Suprapubic skin (tissue), 4 donors: ENCODE data around the gene TAS2R8. TPM values are rescaled to one million over a fixed set of nuclear protein-coding genes. Genes with fewer than 3 reads are reported as not detected.

ENCODE experiments used
- DNase-seq, 2 donors: peaks; one replicate each; pipeline ENCODE4 v3.0.0-alpha.2; 2019; ENCODE audit warnings: low spot score in 2 of 2
- H3K27ac ChIP-seq: fragments of 200-600 bp; sonication (generic); one replicate; pipeline ENCODE4 v1.5.1; 2019
- H3K27me3 ChIP-seq: fragments of 200-600 bp; sonication (generic); one replicate; pipeline ENCODE4 v1.5.1; 2019
- H3K36me3 ChIP-seq: fragments of 200-600 bp; sonication (generic); one replicate; pipeline ENCODE4 v1.5.1; 2019
- H3K4me1 ChIP-seq: fragments of 200-600 bp; sonication (generic); one replicate; pipeline ENCODE4 v1.5.1; 2019
- H3K4me3 ChIP-seq: fragments of 200-600 bp; sonication (generic); one replicate; pipeline ENCODE4 v1.5.1; 2019; ENCODE audit warnings: mild to moderate bottlenecking
- H3K9me3 ChIP-seq: fragments of 200-600 bp; sonication (generic); one replicate; pipeline ENCODE4 v1.5.1; 2019
- EP300 ChIP-seq: sonication (generic); formaldehyde crosslinking; IDR thresholded peaks from one replicate; pipeline ENCODE4 v1.6.1; 2017; ENCODE audit warnings: antibody characterized with exemption
- POLR2A ChIP-seq, 2 donors: fragments of 450-650 bp; IDR thresholded peaks; one replicate each; pipeline ENCODE4 v1.6.1; 2017; ENCODE audit warnings: antibody characterized with exemption in 2 of 2, mild to moderate bottlenecking in 2 of 2, moderate library complexity in 2 of 2
- POLR2AphosphoS5 ChIP-seq, 3 donors: sonication (generic); formaldehyde crosslinking; IDR thresholded peaks; one replicate each; pipeline ENCODE4 v1.6.1; 2017; ENCODE audit warnings: antibody characterized with exemption in 3 of 3
- WGBS: methylation state at CpG from one replicate; pipeline ENCODE4 v1.1.5; 2018; 5-methylcytosine and 5-hydroxymethylcytosine counted together
- total RNA-seq, 4 donors: library from RNA; depleted of rRNA; stranded (reverse); fragments of >200 nt; gene quantifications; one replicate each; pipeline ENCODE4 v1.1.0, GENCODE V29; 2016
- TF ChIP-seq, protein P1 (sequence below), 2 donors: fragments of 200-600 bp in 1 of 2; fragments of 450-650 bp in 1 of 2; sonication (generic) in 1 of 2; IDR thresholded peaks; one replicate each; pipeline ENCODE4 v1.5.1; 2016 to 2019; ENCODE audit warnings: antibody characterized with exemption in 2 of 2, mild to moderate bottlenecking in 1 of 2, moderate library complexity in 1 of 2

TAS2R8 gene
- total RNA-seq, 4 donors from 2014 or later: not detected

DNA sequence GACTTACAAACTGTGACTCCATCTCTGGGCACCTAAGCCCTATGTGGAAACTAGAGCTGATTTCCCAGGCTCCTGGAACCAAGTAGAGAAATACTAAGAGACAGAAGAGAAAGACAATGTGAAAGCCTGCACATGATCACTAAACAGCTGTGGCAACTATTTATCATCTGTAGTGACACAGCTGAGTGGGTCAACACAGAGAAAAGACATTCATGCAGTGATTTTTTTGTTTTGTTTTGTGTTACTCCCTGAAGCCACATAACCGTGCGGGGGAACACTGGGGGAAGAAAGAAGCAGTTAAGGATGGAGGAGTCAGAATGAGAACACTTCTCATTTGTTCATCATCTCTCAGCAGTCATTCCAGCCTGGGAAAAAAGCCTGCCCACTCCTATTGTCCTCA lies 40.7 kb upstream of the TAS2R8 start:
- Histone ChIP-seq H3K4me1 (no peaks in the 10 kb centered on the region), H3K27ac (no peak overlapping the region), H3K9me3 (no peaks in the 10 kb centered on the region), H3K36me3 (peaks cover 6% of the 10 kb centered on the region), H3K4me3 (no peak overlapping the region), H3K27me3 (no peaks in the 10 kb centered on the region)
- WGBS: 27% methylated on average over 2 of the region's 2 CpGs
- no peak for TF ChIP-seq POLR2AphosphoS5 (IDR thresholded peaks at IDR 0.05)
- TF ChIP-seq, protein P1, sequence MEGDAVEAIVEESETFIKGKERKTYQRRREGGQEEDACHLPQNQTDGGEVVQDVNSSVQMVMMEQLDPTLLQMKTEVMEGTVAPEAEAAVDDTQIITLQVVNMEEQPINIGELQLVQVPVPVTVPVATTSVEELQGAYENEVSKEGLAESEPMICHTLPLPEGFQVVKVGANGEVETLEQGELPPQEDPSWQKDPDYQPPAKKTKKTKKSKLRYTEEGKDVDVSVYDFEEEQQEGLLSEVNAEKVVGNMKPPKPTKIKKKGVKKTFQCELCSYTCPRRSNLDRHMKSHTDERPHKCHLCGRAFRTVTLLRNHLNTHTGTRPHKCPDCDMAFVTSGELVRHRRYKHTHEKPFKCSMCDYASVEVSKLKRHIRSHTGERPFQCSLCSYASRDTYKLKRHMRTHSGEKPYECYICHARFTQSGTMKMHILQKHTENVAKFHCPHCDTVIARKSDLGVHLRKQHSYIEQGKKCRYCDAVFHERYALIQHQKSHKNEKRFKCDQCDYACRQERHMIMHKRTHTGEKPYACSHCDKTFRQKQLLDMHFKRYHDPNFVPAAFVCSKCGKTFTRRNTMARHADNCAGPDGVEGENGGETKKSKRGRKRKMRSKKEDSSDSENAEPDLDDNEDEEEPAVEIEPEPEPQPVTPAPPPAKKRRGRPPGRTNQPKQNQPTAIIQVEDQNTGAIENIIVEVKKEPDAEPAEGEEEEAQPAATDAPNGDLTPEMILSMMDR (IDR thresholded peaks at IDR 0.05): no peak
- no peak for TF ChIP-seq POLR2A (IDR thresholded peaks at IDR 0.05)
- TF ChIP-seq EP300: no peak
- DNase-seq: no peak

DNA sequence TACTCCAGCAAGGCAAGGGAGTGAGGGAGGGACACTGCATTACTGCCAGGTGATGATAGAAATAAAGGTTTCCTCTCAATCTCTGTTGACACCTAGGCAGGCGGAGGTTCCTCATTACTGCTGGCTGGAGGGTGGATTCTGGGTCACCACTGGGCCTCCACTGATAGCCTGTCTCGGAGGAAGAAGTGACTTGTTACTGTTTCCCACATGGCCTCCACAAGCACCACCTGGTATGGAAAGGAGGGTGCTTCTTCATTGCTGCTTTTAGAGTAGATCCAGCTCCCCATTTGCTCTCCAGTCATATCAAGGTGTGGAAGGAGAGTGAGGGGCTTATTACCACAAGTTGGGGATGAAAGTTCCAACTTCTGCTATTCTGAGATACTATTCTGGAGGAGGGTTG lies 35.8 kb upstream of the TAS2R8 start:
- no peaks in the 10 kb centered on the region for H3K9me3 ChIP-seq
- no peak overlapping the region for H3K4me3 ChIP-seq
- H3K4me1 ChIP-seq: no peaks in the 10 kb centered on the region
- no peak for DNase-seq
- peaks cover 6% of the 10 kb centered on the region for H3K36me3 ChIP-seq
- no peak overlapping the region for H3K27ac ChIP-seq
- 100% methylated on average over 2 of the region's 2 CpGs for WGBS
- no peaks in the 10 kb centered on the region for H3K27me3 ChIP-seq
- TF ChIP-seq POLR2A (IDR thresholded peaks at IDR 0.05) (no peak), EP300 (no peak)

DNA sequence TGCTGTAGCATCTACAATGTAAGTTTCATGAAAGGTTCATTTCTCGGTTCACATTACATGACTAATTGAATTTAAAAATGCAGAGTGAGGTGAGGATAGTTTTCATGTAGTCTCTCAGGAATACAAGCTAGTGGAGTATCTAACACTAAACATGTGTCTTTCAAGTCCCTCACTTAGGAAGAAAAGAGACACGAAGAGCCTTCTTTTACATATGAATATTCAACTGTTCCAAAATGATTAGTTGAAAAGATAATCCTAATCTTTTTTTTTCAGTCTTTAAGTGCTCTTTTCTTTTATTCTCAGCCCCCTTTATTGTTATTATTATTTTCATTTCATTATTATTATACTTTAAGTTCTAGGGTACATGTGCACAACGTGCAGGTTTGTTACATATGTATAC lies 31.4 kb upstream of the TAS2R8 start:
- WGBS: 83% methylated on average over 3 of the region's 3 CpGs
- Histone ChIP-seq H3K27ac (no peak overlapping the region), H3K4me3 (no peak overlapping the region), H3K9me3 (no peaks in the 10 kb centered on the region), H3K4me1 (no peaks in the 10 kb centered on the region), H3K36me3 (peaks cover 3% of the 10 kb centered on the region), H3K27me3 (no peaks in the 10 kb centered on the region)
- TF ChIP-seq, protein P1 (IDR thresholded peaks at IDR 0.05): no peak
- TF ChIP-seq POLR2AphosphoS5 (IDR thresholded peaks at IDR 0.05) (no peak), EP300 (no peak), POLR2A (IDR thresholded peaks at IDR 0.05) (no peak)
- DNase-seq: no peak

DNA sequence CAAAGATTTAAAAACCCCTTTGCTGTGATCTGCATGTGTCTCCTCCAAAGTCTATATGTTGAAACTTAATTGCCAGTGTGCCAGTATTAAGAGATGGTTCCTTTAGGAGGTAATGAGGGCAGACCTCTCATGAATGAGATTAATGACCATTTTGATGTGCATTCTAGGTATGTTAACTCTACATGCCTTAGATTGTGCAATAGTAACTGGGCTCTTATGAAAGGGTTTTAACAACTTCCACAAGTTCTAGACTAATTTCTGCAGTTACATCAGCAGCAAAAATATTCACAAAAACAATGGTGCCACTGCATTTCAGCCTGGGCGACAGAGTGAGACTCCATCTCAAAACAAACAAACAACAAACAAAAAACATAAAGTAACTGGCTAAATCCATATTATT lies 22.9 kb upstream of the TAS2R8 start:
- TF ChIP-seq, protein P1 (IDR thresholded peaks at IDR 0.05): no peak
- TF ChIP-seq POLR2A (IDR thresholded peaks at IDR 0.05) (no peak), EP300 (no peak), POLR2AphosphoS5 (IDR thresholded peaks at IDR 0.05) (no peak)
- DNase-seq: no peak
- 95% methylated on average over 1 of the region's 1 CpG for WGBS
- no peaks in the 10 kb centered on the region for H3K4me1 ChIP-seq
- H3K9me3 ChIP-seq: no peaks in the 10 kb centered on the region
- H3K36me3 ChIP-seq: no peaks in the 10 kb centered on the region
- no peaks in the 10 kb centered on the region for H3K27me3 ChIP-seq
- H3K27ac ChIP-seq: no peak overlapping the region
- H3K4me3 ChIP-seq: no peak overlapping the region

DNA sequence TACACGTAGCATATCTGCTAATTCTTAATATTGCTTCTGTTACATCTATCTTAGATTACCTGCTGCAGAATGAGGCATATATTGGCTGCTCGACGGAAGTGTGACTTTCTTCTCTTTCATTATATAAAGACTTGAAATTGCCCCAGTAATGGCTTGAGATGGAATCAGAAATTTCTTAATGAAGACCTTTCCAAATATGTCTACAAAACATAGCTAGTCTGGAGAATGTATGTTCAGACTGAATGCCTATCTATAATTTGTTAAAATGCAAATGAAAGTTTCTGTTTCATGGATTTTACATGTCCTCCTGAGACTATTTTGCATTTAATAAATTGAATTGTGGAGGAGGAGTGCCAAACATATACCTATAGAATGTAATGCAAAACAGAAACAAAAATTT lies 19.2 kb upstream of the TAS2R8 start, which contains the start of gene TAS2R10:
Gene TAS2R10, minus strand, starts transcription at position 101 of the 400 bp plus-strand sequence. Its CDS starts 89 bp downstream, at position 12.
- no peaks in the 10 kb centered on the region for H3K27me3 ChIP-seq
- no peak for TF ChIP-seq EP300
- TF ChIP-seq POLR2AphosphoS5 (IDR thresholded peaks at IDR 0.05): no peak
- no peak for TF ChIP-seq POLR2A (IDR thresholded peaks at IDR 0.05)
- TF ChIP-seq, protein P1 (IDR thresholded peaks at IDR 0.05): no peak
- H3K27ac ChIP-seq: no peak within 1 kb of the TSS
- no peaks in the 10 kb centered on the region for H3K4me1 ChIP-seq
- 89% methylated on average over 3 of the region's 3 CpGs for WGBS
- H3K36me3 ChIP-seq: no peaks in the 10 kb centered on the region
- DNase-seq: no peak
- H3K9me3 ChIP-seq: no peaks in the 10 kb centered on the region
- H3K4me3 ChIP-seq: no peak within 1 kb of the TSS

DNA sequence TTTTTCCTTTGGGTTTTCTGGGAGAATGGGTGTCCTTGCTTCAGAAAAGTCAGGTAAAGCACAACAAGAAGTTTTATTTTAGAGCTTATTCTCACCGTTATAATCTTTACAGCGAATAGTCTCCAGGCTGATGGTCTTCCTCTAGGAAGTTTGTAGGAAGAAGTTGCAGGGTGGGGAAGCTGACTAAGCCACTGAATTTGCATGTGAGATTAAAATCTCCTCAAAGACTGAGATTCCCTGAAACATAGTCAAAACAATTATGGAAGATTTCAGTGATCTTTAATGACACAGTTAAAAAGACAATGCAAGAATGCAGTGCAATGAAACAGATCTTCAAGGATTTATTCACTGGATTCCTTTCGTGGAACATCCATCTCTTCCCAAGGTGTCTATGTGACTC lies 17.9 kb upstream of the TAS2R8 start:
- no peaks in the 10 kb centered on the region for H3K36me3 ChIP-seq
- 74% methylated on average over 3 of the region's 3 CpGs for WGBS
- H3K9me3 ChIP-seq: no peaks in the 10 kb centered on the region
- TF ChIP-seq POLR2AphosphoS5 (IDR thresholded peaks at IDR 0.05): no peak
- TF ChIP-seq, protein P1 (IDR thresholded peaks at IDR 0.05): no peak
- no peak for TF ChIP-seq POLR2A (IDR thresholded peaks at IDR 0.05)
- no peak for TF ChIP-seq EP300
- no peak for DNase-seq
- no peaks in the 10 kb centered on the region for H3K4me1 ChIP-seq
- H3K27ac ChIP-seq: no peak overlapping the region
- H3K4me3 ChIP-seq: no peak overlapping the region
- H3K27me3 ChIP-seq: no peaks in the 10 kb centered on the region
